Small intestine (tissue), 7 donors: ENCODE measurements around the gene GPR25. TPM values are rescaled to one million over a fixed set of nuclear protein-coding genes. Genes with fewer than 3 reads are reported as not detected.

Source experiments
- DNase-seq, 2 donors: peaks; one replicate each; pipeline versions ENCODE4 v3.0.0 to v3.0.0-alpha.2; 2013
- FAIRE-seq: peaks from 2 replicates; lab custom pipeline; 2012; peaks lifted over from hg19 to GRCh38; lab: Jason Lieb, UNC
- H3K27ac ChIP-seq, 3 donors: one replicate each; pipeline ENCODE4 v1.5.1; 2013; ENCODE audit warnings: low read length in 2 of 3, mild to moderate bottlenecking in 2 of 3, control low read depth in 1 of 3, inconsistent platforms in 1 of 3, low read depth in 1 of 3, moderate library complexity in 1 of 3
- H3K27me3 ChIP-seq, 3 donors: one replicate each; pipeline ENCODE4 v1.6.1; 2013; ENCODE audit warnings: low read length in 3 of 3, inconsistent platforms in 1 of 3; ENCODE audit not compliant: control insufficient read depth in 3 of 3, insufficient read depth in 3 of 3
- H3K36me3 ChIP-seq, 3 donors: one replicate each; pipeline ENCODE4 v1.6.1; 2013; ENCODE audit warnings: low read length in 3 of 3, inconsistent platforms in 1 of 3, low read depth in 1 of 3, mild to moderate bottlenecking in 1 of 3, moderate library complexity in 1 of 3; ENCODE audit not compliant: control insufficient read depth in 3 of 3, insufficient read depth in 2 of 3
- H3K4me1 ChIP-seq, 3 donors: one replicate each; pipeline ENCODE4 v1.6.1; 2013; ENCODE audit warnings: low read length in 2 of 3, inconsistent platforms in 1 of 3, low read depth in 1 of 3, mild to moderate bottlenecking in 1 of 3, moderate library complexity in 1 of 3; ENCODE audit not compliant: control insufficient read depth in 3 of 3, insufficient read depth in 2 of 3
- H3K4me3 ChIP-seq, 3 donors: one replicate each; pipeline ENCODE4 v1.5.1; 2013; ENCODE audit warnings: low read length in 3 of 3, control low read depth in 1 of 3, inconsistent platforms in 1 of 3, low read depth in 1 of 3, mild to moderate bottlenecking in 1 of 3, moderate library complexity in 1 of 3
- H3K9me3 ChIP-seq, 2 donors: one replicate each; pipeline ENCODE4 v1.6.1; 2013; ENCODE audit warnings: low read depth in 1 of 2, low read length in 1 of 2; ENCODE audit not compliant: control insufficient read depth in 2 of 2, insufficient read depth in 1 of 2
- WGBS, 3 donors: extraction: QIAGEN DNeasy Blood & Tissue Kit; methylation state at CpG; one replicate each; pipeline ENCODE4 v1.1.7; 2013; 5-methylcytosine and 5-hydroxymethylcytosine counted together
- polyA plus RNA-seq, 4 donors: library from polyadenylated mRNA; stranded (reverse) in 3 of 4; unstranded in 1 of 4; fragments of 200-250 nt in 3 of 4; fragments of 120-200 nt in 1 of 4; gene quantifications; one replicate each; pipeline versions ENCODE4 v1.2.1 to v1.2.3, GENCODE V29; 2013
- donor health status: healthy with polysubstance abuse.
- donor health status: control.
- donor health status: control.
- donor health status: Bipolar disorder and iron deficiency.
- donor health status: healthy.

GPR25 gene
- polyA plus RNA-seq, 4 donors, result 0.07 to 0.10 TPM; not detected in 2

GRCh38 chr1:200877839-200878551 is 5.2 kb downstream of the GPR25 start:
- Histone ChIP-seq H3K4me3 (no peak overlapping the region), H3K27me3 (peaks cover 2 to 27% (median 15%) of the 10 kb centered on the region in 3 donors), H3K27ac (no peak overlapping the region), H3K36me3 (no peaks in the 10 kb centered on the region), H3K4me1 (peaks cover 0 to 3% (median 1%) of the 10 kb centered on the region in 3 donors), H3K9me3 (no peaks in the 10 kb centered on the region)
- WGBS, 3 donors, result 68 to 76% (median 72%) methylated on average over 6 of the region's 6 CpGs
- no peak for FAIRE-seq
- DNase-seq, result no peak

GRCh38 chr1:200880212-200880611 is 7.4 kb downstream of the GPR25 start:
- Histone ChIP-seq H3K4me3 (no peak overlapping the region), H3K9me3 (no peaks in the 10 kb centered on the region), H3K27me3 (peaks cover 0 to 8% (median 2%) of the 10 kb centered on the region in 3 donors), H3K4me1 (no peaks in the 10 kb centered on the region), H3K36me3 (no peaks in the 10 kb centered on the region), H3K27ac (no peak overlapping the region)
- DNase-seq (no peak), FAIRE-seq (no peak)
- WGBS, 3 donors, result 51 to 66% (median 63%) methylated on average over 3 of the region's 3 CpGs

GRCh38 chr1:200883118-200883517 is 10.3 kb downstream of the GPR25 start:
- Histone ChIP-seq H3K4me3 (no peak overlapping the region), H3K36me3 (no peaks in the 10 kb centered on the region), H3K27ac (no peak overlapping the region), H3K9me3 (no peaks in the 10 kb centered on the region), H3K4me1 (no peaks in the 10 kb centered on the region), H3K27me3 (no peaks in the 10 kb centered on the region)
- FAIRE-seq (no peak), DNase-seq (no peak)
- 82 to 92% (median 88%) methylated on average over 3 of the region's 3 CpGs for WGBS, 3 donors

- 86 to 95% (median 86%) methylated on average over 6 of the region's 6 CpGs for WGBS, 3 donors
These were observed 13.0 kb downstream of the GPR25 start for GRCh38 chr1:200885623-200886402.

GRCh38 chr1:200886594-200886993 is 13.8 kb downstream of the GPR25 start:
- 90 to 94% (median 91%) methylated on average over 2 of the region's 2 CpGs for WGBS, 3 donors

More at GRCh38 chr1:200885623-200886402, 13.0 kb downstream of the GPR25 start:
- DNase-seq, result no peak
- Histone ChIP-seq H3K27me3 (no peaks in the 10 kb centered on the region), H3K4me3 (no peak overlapping the region), H3K27ac (no peak overlapping the region), H3K36me3 (no peaks in the 10 kb centered on the region), H3K4me1 (peaks cover 0 to 9% (median 3%) of the 10 kb centered on the region in 3 donors), H3K9me3 (no peaks in the 10 kb centered on the region)
- FAIRE-seq, result no peak

GRCh38 chr1:200887036-200887435 is 14.3 kb downstream of the GPR25 start:
- Histone ChIP-seq H3K36me3 (no peaks in the 10 kb centered on the region), H3K4me3 (no peak overlapping the region), H3K27me3 (no peaks in the 10 kb centered on the region), H3K4me1 (peaks cover 0 to 9% (median 3%) of the 10 kb centered on the region in 3 donors), H3K9me3 (no peaks in the 10 kb centered on the region), H3K27ac (no peak overlapping the region)
- DNase-seq (no peak), FAIRE-seq (no peak)
- WGBS, 3 donors, result 69 to 72% (median 72%) methylated on average over 11 of the region's 11 CpGs

More at GRCh38 chr1:200886594-200886993, 13.8 kb downstream of the GPR25 start:
- FAIRE-seq (no peak), DNase-seq (no peak)
- no peaks in the 10 kb centered on the region for H3K36me3 ChIP-seq
- H3K9me3 ChIP-seq, result no peaks in the 10 kb centered on the region
- no peaks in the 10 kb centered on the region for H3K27me3 ChIP-seq
- H3K4me3 ChIP-seq, result no peak overlapping the region
- peaks cover 0 to 9% (median 3%) of the 10 kb centered on the region in 3 donors for H3K4me1 ChIP-seq
- H3K27ac ChIP-seq, result no peak overlapping the region

- Histone ChIP-seq H3K4me1 (peaks cover 0 to 13% (median 3%) of the 10 kb centered on the region in 3 donors), H3K4me3 (no peak overlapping the region), H3K36me3 (no peaks in the 10 kb centered on the region), H3K9me3 (no peaks in the 10 kb centered on the region), H3K27ac (no peak overlapping the region), H3K27me3 (no peaks in the 10 kb centered on the region)
- DNase-seq (no peak), FAIRE-seq (no peak)
- WGBS, 3 donors, result 69 to 85% (median 79%) methylated on average over 9 of the region's 9 CpGs
These were observed 15.1 kb downstream of the GPR25 start for GRCh38 chr1:200887772-200888348.

GRCh38 chr1:200888349-200888838 is 15.6 kb downstream of the GPR25 start:
- Histone ChIP-seq H3K27me3 (no peaks in the 10 kb centered on the region), H3K27ac (peak overlapping the region in 1 of 3 donors; percentile 39), H3K4me1 (peaks cover 0 to 15% (median 3%) of the 10 kb centered on the region in 3 donors), H3K36me3 (no peaks in the 10 kb centered on the region), H3K4me3 (no peak overlapping the region), H3K9me3 (no peaks in the 10 kb centered on the region)
- DNase-seq, result peak; percentile 45 to 61
- no peak for FAIRE-seq
- WGBS, 3 donors, result 48 to 70% (median 56%) methylated on average over 7 of the region's 7 CpGs
